Measurements from ENCODE around the gene DARS2. TPM values are rescaled to one million over a fixed set of nuclear protein-coding genes. Genes with fewer than 3 reads are reported as not detected.

DARS2 gene
- total RNA-seq, 2 donors from 2014 or later, result 7.5 to 11.2 TPM

DNA sequence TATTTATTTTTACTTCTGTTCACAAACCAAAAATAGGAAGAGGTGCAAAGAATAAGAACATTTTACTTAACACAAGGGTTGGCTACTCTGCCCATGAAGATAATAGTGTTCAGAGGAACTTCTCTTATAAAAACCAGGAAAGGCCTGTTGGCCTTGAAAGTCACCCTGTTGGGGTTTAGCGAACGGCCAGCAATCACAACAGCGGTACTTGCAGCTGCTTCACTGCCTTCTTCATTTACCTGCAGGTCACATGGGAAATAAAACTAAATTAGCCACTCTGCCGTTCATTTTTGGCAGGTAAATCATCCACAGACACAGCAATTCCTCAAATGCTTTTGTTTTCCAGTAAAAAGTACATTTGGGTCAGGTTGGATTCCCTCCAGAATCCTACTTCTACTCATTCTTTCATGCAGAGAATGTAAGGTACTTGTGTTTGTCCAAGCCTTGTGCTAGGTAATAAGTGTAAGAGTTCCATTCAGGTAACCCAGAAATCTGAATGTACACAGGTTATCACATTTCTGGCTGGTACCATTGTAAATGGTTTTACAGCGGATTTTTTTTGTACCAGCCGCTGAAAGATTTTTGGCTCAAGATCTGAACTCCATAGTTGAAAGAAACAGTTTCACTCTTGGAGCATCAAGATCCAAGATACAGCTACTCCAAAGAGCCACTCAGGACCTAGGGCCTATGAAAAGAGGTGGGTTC lies 79.5 kb downstream of the DARS2 start:
- TF ChIP-seq CTCF (IDR thresholded peaks at IDR 0.05), result no peak
- no peak for TF ChIP-seq POLR2A (IDR thresholded peaks at IDR 0.05)
- no peaks in the 10 kb centered on the region for H3K9me3 ChIP-seq
- WGBS, 2 donors, result 29 to 33% methylated on average over 6 of the region's 6 CpGs
- peak overlapping the region in 3 of 4 donors; percentile 22 to 33 (median 23) for H3K27ac ChIP-seq
- no peaks in the 10 kb centered on the region for H3K36me3 ChIP-seq (replicated peaks in 1 of 2; ENCODE audit: insufficient read depth in 1 of 2, low read depth in 2 of 2)
- intact Hi-C loops (cut with DNase I), result no loop called here
- peaks cover 13% of the 10 kb centered on the region for H3K4me1 ChIP-seq
- DNase-seq (no peak), ATAC-seq (no peak)
- no peak overlapping the region for H3K4me3 ChIP-seq
- H3K27me3 ChIP-seq, result no peaks in the 10 kb centered on the region

Small RNA genes lying within 50 kb of the gene (small RNA-seq; reads per million reads assigned to genes)
- not detected for gene RF00019

Other genes starting within 250 kb of the DARS2 start
- not detected for gene SLC9C2, start 221.6 kb upstream of the DARS2 start, total RNA-seq
- not detected for gene TEX50, start 189.3 kb upstream of the DARS2 start, total RNA-seq
- gene ANKRD45, start 154.8 kb upstream of the DARS2 start, total RNA-seq, result under 1 TPM in 1 of 2 donors, not detected in 1; 0.26 TPM
- gene KLHL20, start 109.7 kb upstream of the DARS2 start, total RNA-seq, result 10 to 100 TPM; 14.3 to 15.8 TPM
- gene CENPL, start 210 bp downstream of the DARS2 start, total RNA-seq, result 1 to 10 TPM in 1 of 2 donors, under 1 TPM in 1; 0.99 to 1.0 TPM
- gene GAS5, start 43.3 kb downstream of the DARS2 start, total RNA-seq, result 100 to 1,000 TPM; 413 to 570 TPM
- gene ZBTB37, start 43.7 kb downstream of the DARS2 start, total RNA-seq, result 1 to 10 TPM; 6.2 to 6.6 TPM
- gene SERPINC1, start 92.7 kb downstream of the DARS2 start, total RNA-seq, result not detected
- gene RC3H1, start 197.7 kb downstream of the DARS2 start, total RNA-seq, result 10 to 100 TPM; 14.5 to 17.1 TPM